Measurements from ENCODE around the gene KRTAP19-8. TPM values are rescaled to one million over a fixed set of nuclear protein-coding genes. Genes with fewer than 3 reads are reported as not detected.

Gene KRTAP19-8
- total and polyA plus RNA-seq, 10 donors: not detected

DNA sequence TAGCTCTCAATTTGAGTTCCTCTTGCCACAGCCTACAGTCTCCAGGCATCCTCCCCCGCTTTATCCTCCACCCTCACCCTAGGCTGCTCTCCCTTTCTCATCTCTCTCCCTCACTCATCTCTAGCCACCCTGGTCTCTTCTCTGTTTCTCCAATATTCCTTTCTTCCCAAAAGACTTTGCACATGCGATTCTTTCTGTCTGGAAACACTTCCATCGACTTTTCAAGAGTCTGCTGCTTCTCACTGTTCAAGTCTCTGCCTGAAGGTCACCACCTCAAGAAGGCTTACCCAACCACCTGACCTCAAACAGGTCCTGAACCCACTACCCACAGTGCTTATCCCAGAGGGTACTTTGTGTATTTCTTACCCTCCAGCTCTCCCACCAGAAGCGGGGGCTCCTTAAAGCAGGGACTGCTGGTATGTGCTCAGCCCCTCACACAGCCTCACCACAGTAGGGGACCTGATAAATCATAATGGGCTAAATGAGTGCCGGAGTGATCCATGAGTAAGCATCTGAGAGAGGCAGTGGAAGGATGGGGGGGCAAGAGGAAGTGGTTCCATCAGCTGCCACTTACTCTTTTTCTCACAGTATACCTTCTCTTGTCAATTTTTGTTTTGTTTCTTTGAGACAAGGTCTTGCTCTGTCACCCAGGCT lies 14.3 kb upstream of the KRTAP19-8 start:
- Histone ChIP-seq H3K36me3 (no peaks in the 10 kb centered on the region), H3K4me1 (no peaks in the 10 kb centered on the region), H3K4me3 (no peak overlapping the region), H3K27me3 (replicated peaks in 1 of 7) (no peaks in the 10 kb centered on the region), H3K27ac (no peak overlapping the region), H3K9me3 (peaks cover 0 to 8% (median 0%) of the 10 kb centered on the region in 8 donors)
- intact Hi-C loops (cut with DNase I; ENCODE audit: low total_unique reads): no loop called here
- DNase-seq: no peak
- no peak for TF ChIP-seq POLR2A (IDR thresholded peaks at IDR 0.05)
- TF ChIP-seq POLR2AphosphoS5 (IDR thresholded peaks at IDR 0.05): no peak
- TF ChIP-seq, protein P1, sequence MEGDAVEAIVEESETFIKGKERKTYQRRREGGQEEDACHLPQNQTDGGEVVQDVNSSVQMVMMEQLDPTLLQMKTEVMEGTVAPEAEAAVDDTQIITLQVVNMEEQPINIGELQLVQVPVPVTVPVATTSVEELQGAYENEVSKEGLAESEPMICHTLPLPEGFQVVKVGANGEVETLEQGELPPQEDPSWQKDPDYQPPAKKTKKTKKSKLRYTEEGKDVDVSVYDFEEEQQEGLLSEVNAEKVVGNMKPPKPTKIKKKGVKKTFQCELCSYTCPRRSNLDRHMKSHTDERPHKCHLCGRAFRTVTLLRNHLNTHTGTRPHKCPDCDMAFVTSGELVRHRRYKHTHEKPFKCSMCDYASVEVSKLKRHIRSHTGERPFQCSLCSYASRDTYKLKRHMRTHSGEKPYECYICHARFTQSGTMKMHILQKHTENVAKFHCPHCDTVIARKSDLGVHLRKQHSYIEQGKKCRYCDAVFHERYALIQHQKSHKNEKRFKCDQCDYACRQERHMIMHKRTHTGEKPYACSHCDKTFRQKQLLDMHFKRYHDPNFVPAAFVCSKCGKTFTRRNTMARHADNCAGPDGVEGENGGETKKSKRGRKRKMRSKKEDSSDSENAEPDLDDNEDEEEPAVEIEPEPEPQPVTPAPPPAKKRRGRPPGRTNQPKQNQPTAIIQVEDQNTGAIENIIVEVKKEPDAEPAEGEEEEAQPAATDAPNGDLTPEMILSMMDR (IDR thresholded peaks at IDR 0.05 in 8 of 11, conservative IDR thresholded peaks at IDR 0.05 in 3 of 11): no peak
- WGBS, 5 donors: 77 to 83% (median 82%) methylated on average over 5 of the region's 5 CpGs

GRCh38 chr21:31050577-31051157 lies 12.4 kb upstream of the KRTAP19-8 start:
- Histone ChIP-seq H3K27ac (no peak overlapping the region), H3K36me3 (no peaks in the 10 kb centered on the region), H3K4me1 (no peaks in the 10 kb centered on the region), H3K27me3 (replicated peaks in 1 of 7) (no peaks in the 10 kb centered on the region), H3K9me3 (no peaks in the 10 kb centered on the region), H3K4me3 (no peak overlapping the region)
- DNase-seq: no peak
- intact Hi-C loops (cut with DNase I; ENCODE audit: low total_unique reads): no loop called here
- 81 to 92% (median 90%) methylated on average over 3 of the region's 3 CpGs for WGBS, 5 donors
- no peak for TF ChIP-seq POLR2AphosphoS5 (IDR thresholded peaks at IDR 0.05)
- TF ChIP-seq POLR2A (IDR thresholded peaks at IDR 0.05): no peak
- TF ChIP-seq, protein P1 (IDR thresholded peaks at IDR 0.05 in 8 of 11, conservative IDR thresholded peaks at IDR 0.05 in 3 of 11): no peak

DNA sequence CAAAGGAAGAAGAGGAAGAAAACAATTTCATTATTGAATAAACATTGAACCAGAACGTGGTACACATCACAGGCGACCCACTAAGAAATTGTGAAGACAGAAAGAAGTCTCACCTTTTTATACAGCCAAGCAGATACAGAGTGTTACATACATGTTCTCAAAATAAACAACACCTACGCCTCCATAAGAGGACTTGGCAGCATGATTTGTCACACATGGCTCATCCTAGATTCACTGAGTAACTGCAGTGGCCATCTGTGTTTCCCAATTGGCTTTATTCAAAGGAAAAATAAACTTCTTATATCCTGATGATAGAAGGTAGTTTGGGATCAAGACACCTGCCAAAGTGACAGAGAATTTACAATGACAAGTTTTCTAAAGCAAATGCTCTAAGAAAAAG lies 7.6 kb upstream of the KRTAP19-8 start:
- TF ChIP-seq, protein P1 (IDR thresholded peaks at IDR 0.05 in 8 of 11, conservative IDR thresholded peaks at IDR 0.05 in 3 of 11): no peak
- TF ChIP-seq POLR2AphosphoS5 (IDR thresholded peaks at IDR 0.05) (no peak), POLR2A (IDR thresholded peaks at IDR 0.05) (no peak)
- 63 to 76% (median 72%) methylated on average over 3 of the region's 3 CpGs for WGBS, 5 donors

GRCh38 chr21:31043471-31043870 lies 5.2 kb upstream of the KRTAP19-8 start:
- WGBS, 5 donors: 70 to 84% (median 80%) methylated on average over 5 of the region's 5 CpGs
- TF ChIP-seq POLR2AphosphoS5 (IDR thresholded peaks at IDR 0.05) (no peak), POLR2A (IDR thresholded peaks at IDR 0.05) (no peak)
- TF ChIP-seq, protein P1 (IDR thresholded peaks at IDR 0.05 in 8 of 11, conservative IDR thresholded peaks at IDR 0.05 in 3 of 11): no peak
- Histone ChIP-seq H3K4me3 (no peak overlapping the region), H3K9me3 (no peaks in the 10 kb centered on the region), H3K4me1 (no peaks in the 10 kb centered on the region), H3K27me3 (replicated peaks in 1 of 7) (peaks cover 0 to 12% (median 0%) of the 10 kb centered on the region in 7 donors), H3K27ac (no peak overlapping the region), H3K36me3 (no peaks in the 10 kb centered on the region)
- intact Hi-C loops (cut with DNase I; ENCODE audit: low total_unique reads): no loop called here
- no peak for DNase-seq

More for the DNA sequence above, 7.6 kb upstream of the KRTAP19-8 start:
- H3K27ac ChIP-seq: no peak overlapping the region
- no peaks in the 10 kb centered on the region for H3K4me1 ChIP-seq
- H3K9me3 ChIP-seq: no peaks in the 10 kb centered on the region
- intact Hi-C loops (cut with DNase I; ENCODE audit: low total_unique reads): no loop called here
- no peaks in the 10 kb centered on the region for H3K36me3 ChIP-seq
- H3K27me3 ChIP-seq (replicated peaks in 1 of 7): peaks cover 0 to 8% (median 0%) of the 10 kb centered on the region in 7 donors
- no peak for DNase-seq
- no peak overlapping the region for H3K4me3 ChIP-seq

Measured in spleen (tissue), 11 donors.